ENCODE data around the gene KNCN.
A peak's percentile ranks its signal among the peaks of the same experiment; 100 is the strongest.

The KNCN gene

GRCh38 chr1:46569116-46569515, 17.7 kb upstream of the KNCN start:
- ATAC-seq = no peak
- no peak for DNase-seq

GRCh38 chr1:46568461-46568891, 17.0 kb upstream of the KNCN start:
- DNase-seq = no peak
- ATAC-seq = no peak

GRCh38 chr1:46563341-46563740, 11.9 kb upstream of the KNCN start:
- no peak for DNase-seq

GRCh38 chr1:46562498-46562897, 11.1 kb upstream of the KNCN start:
- ATAC-seq = no peak
- no peak for DNase-seq

More at GRCh38 chr1:46563341-46563740, 11.9 kb upstream of the KNCN start:
- ATAC-seq = no peak

- ATAC-seq = no peak
- DNase-seq = no peak
Measured at GRCh38 chr1:46558966-46559365, 7.5 kb upstream of the KNCN start.

GRCh38 chr1:46558141-46558963, 6.9 kb upstream of the KNCN start:
- ATAC-seq (no peak), DNase-seq (no peak)

GRCh38 chr1:46557403-46557802, 6.0 kb upstream of the KNCN start:
- no peak for DNase-seq
- no peak for ATAC-seq

GRCh38 chr1:46556822-46557221, 5.4 kb upstream of the KNCN start:
- DNase-seq (no peak), ATAC-seq (no peak)

- no peak for ATAC-seq
- no peak for DNase-seq
Measured at GRCh38 chr1:46555826-46556619, 4.6 kb upstream of the KNCN start.

GRCh38 chr1:46554597-46555381, 3.3 kb upstream of the KNCN start:
- DNase-seq (no peak), ATAC-seq (no peak)

- DNase-seq = no peak
- no peak for ATAC-seq
Measured at GRCh38 chr1:46554236-46554596, 2.8 kb upstream of the KNCN start.

- ATAC-seq (no peak), DNase-seq (no peak)
Measured at GRCh38 chr1:46553506-46553905, 2.1 kb upstream of the KNCN start.

- ATAC-seq = no peak
- no peak for DNase-seq
Measured at GRCh38 chr1:46552357-46553237, 1.1 kb upstream of the KNCN start.

- ATAC-seq (no peak), DNase-seq (no peak)
Measured at GRCh38 chr1:46550751-46551231, 656 bp downstream of the KNCN start.

- DNase-seq (peak; percentile 27), ATAC-seq (peak; percentile 78)
Measured at GRCh38 chr1:46549697-46550681, 1.5 kb downstream of the KNCN start.

GRCh38 chr1:46547481-46548383, 3.7 kb downstream of the KNCN start:
- DNase-seq (no peak), ATAC-seq (no peak)

GRCh38 chr1:46546210-46546609, 5.2 kb downstream of the KNCN start:
- DNase-seq (no peak), ATAC-seq (no peak)

- DNase-seq (no peak), ATAC-seq (no peak)
Measured at GRCh38 chr1:46545784-46546183, 5.7 kb downstream of the KNCN start.

GRCh38 chr1:46544561-46545240, 6.7 kb downstream of the KNCN start:
- DNase-seq (no peak), ATAC-seq (no peak)
